ENCODE results near the gene FBLN5.

The FBLN5 gene

GRCh38 chr14:91946622-91947474, 646 bp downstream of the FBLN5 start:
- no peak for DNase-seq (ENCODE audit: low read depth)

- no peak for DNase-seq (ENCODE audit: low read depth)
Observed at GRCh38 chr14:91945751-91946621, 1.5 kb downstream of the FBLN5 start.

GRCh38 chr14:91942946-91943345, 4.5 kb downstream of the FBLN5 start:
- DNase-seq (ENCODE audit: low read depth) = no peak

GRCh38 chr14:91942128-91942527, 5.4 kb downstream of the FBLN5 start:
- DNase-seq (ENCODE audit: low read depth) = no peak

- DNase-seq (ENCODE audit: low read depth) = no peak
Observed at GRCh38 chr14:91940209-91940608, 7.3 kb downstream of the FBLN5 start.

- no peak for DNase-seq (ENCODE audit: low read depth)
Observed at GRCh38 chr14:91935586-91935985, 11.9 kb downstream of the FBLN5 start.

- DNase-seq (ENCODE audit: low read depth) = no peak
Observed at GRCh38 chr14:91934554-91935285, 12.8 kb downstream of the FBLN5 start.

- no peak for DNase-seq (ENCODE audit: low read depth)
Observed at GRCh38 chr14:91931478-91932088, 15.9 kb downstream of the FBLN5 start.

GRCh38 chr14:91929700-91930099, 17.8 kb downstream of the FBLN5 start:
- DNase-seq (ENCODE audit: low read depth) = no peak

GRCh38 chr14:91927800-91928199, 19.7 kb downstream of the FBLN5 start:
- DNase-seq (ENCODE audit: low read depth) = no peak

GRCh38 chr14:91927191-91927590, 20.3 kb downstream of the FBLN5 start:
- no peak for DNase-seq (ENCODE audit: low read depth)

GRCh38 chr14:91926131-91926890, 21.2 kb downstream of the FBLN5 start:
- DNase-seq (ENCODE audit: low read depth) = no peak

GRCh38 chr14:91925727-91926121, 21.8 kb downstream of the FBLN5 start:
- DNase-seq (ENCODE audit: low read depth) = no peak

GRCh38 chr14:91925001-91925726, 22.3 kb downstream of the FBLN5 start:
- no peak for DNase-seq (ENCODE audit: low read depth)

GRCh38 chr14:91920526-91920925, 27.0 kb downstream of the FBLN5 start:
- DNase-seq (ENCODE audit: low read depth) = no peak

GRCh38 chr14:91919814-91920213, 27.7 kb downstream of the FBLN5 start:
- no peak for DNase-seq (ENCODE audit: low read depth)

GRCh38 chr14:91918186-91918883, 29.2 kb downstream of the FBLN5 start:
- no peak for DNase-seq (ENCODE audit: low read depth)

- no peak for DNase-seq (ENCODE audit: low read depth)
Observed at GRCh38 chr14:91912035-91912434, 35.5 kb downstream of the FBLN5 start.

GRCh38 chr14:91911474-91912032, 35.9 kb downstream of the FBLN5 start:
- no peak for DNase-seq (ENCODE audit: low read depth)

GRCh38 chr14:91910196-91910595, 37.3 kb downstream of the FBLN5 start:
- DNase-seq (ENCODE audit: low read depth) = no peak

Measured in fibroblast of the conjunctiva (primary cell).